Epithelial cell of proximal tubule (primary cell): ENCODE results near the gene INSIG2. TPM values are rescaled to one million over a fixed set of nuclear protein-coding genes. Genes with fewer than 3 reads are reported as not detected.

Experiments
- DNase-seq: peaks from one replicate; pipeline ENCODE4 v3.0.0-alpha.2; 2011; ENCODE audit warnings: low read depth
- H3K4me3 ChIP-seq: 2 replicates; pipeline ENCODE4 v1.5.1; 2011; ENCODE audit warnings: low read depth, mild to moderate bottlenecking, low read length
- CTCF ChIP-seq: conservative IDR thresholded peaks from 2 replicates; pipeline ENCODE4 v1.5.1; 2012; ENCODE audit warnings: low read depth, mild to moderate bottlenecking, low read length
- total RNA-seq: library from RNA; depleted of rRNA; stranded (reverse); fragments of >200 nt; gene quantifications from 2 replicates; pipeline ENCODE4 v1.2.3, GENCODE V29; 2015

Gene INSIG2
- total RNA-seq, 1 donor from 2014 or later, result 9.1 TPM

GRCh38 chr2:118110991-118111390 is 22.7 kb downstream of the INSIG2 start:
- H3K4me3 ChIP-seq, result no peak overlapping the region
- TF ChIP-seq CTCF, result no peak
- DNase-seq, result no peak

GRCh38 chr2:118112771-118113334 is 24.6 kb downstream of the INSIG2 start:
- no peak overlapping the region for H3K4me3 ChIP-seq
- peak; percentile 80 for DNase-seq

GRCh38 chr2:118114863-118115262 is 26.6 kb downstream of the INSIG2 start:
- no peak for DNase-seq
- TF ChIP-seq CTCF, result no peak
- no peak overlapping the region for H3K4me3 ChIP-seq

More at GRCh38 chr2:118112771-118113334, 24.6 kb downstream of the INSIG2 start:
- TF ChIP-seq CTCF, result no peak

GRCh38 chr2:118115761-118116160 is 27.5 kb downstream of the INSIG2 start:
- TF ChIP-seq CTCF, result no peak
- no peak for DNase-seq
- H3K4me3 ChIP-seq, result no peak overlapping the region

- H3K4me3 ChIP-seq, result no peak overlapping the region
- no peak for DNase-seq
- TF ChIP-seq CTCF, result no peak
Measured at GRCh38 chr2:118118479-118118878, 30.2 kb downstream of the INSIG2 start.

GRCh38 chr2:118119158-118119727 is 31.0 kb downstream of the INSIG2 start:
- no peak overlapping the region for H3K4me3 ChIP-seq
- DNase-seq, result no peak
- TF ChIP-seq CTCF, result no peak
